ENCODE results near the gene HPS4. TPM values are rescaled to one million over a fixed set of nuclear protein-coding genes. Genes with fewer than 3 reads are reported as not detected.

The HPS4 gene
- total RNA-seq, 1 experiment from 2014 or later: 48.1 TPM

- POLR2A ChIA-PET: no interaction called here
- no peak overlapping the region for H3K4me3 Mint-ChIP-seq
- peaks cover 39% of the 10 kb centered on the region for H3K36me3 Mint-ChIP-seq
- no peaks in the 10 kb centered on the region for H3K4me1 Mint-ChIP-seq
- ATAC-seq (no peak), DNase-seq (ENCODE audit: low spot score) (no peak)
- no peak overlapping the region for H3K27ac Mint-ChIP-seq
- CTCF ChIA-PET: interaction anchor here (1.3 to 3.0 kb wide), 3 partner anchors 8 to 90 kb away, joined by 3 to 17 read pairs (median 7); no protein-coding TSS in a partner anchor
- TF ChIP-seq STAT6 (CRISPR knock-in tag; conservative IDR thresholded peaks at IDR 0.05; ENCODE audit: low read depth) (no peak), MYBL2 (CRISPR knock-in tag; IDR thresholded peaks at IDR 0.05) (no peak), FOXK1 (CRISPR knock-in tag; IDR thresholded peaks at IDR 0.05) (no peak), SOX15 (CRISPR knock-in tag; IDR thresholded peaks at IDR 0.05) (no peak), IRF1 (CRISPR knock-in tag; IDR thresholded peaks at IDR 0.05) (no peak), NFATC4 (CRISPR knock-in tag; IDR thresholded peaks at IDR 0.05) (no peak), SP1 (CRISPR knock-in tag; conservative IDR thresholded peaks at IDR 0.05) (no peak), ATF6 (CRISPR knock-in tag; IDR thresholded peaks at IDR 0.05) (no peak), SMAD3 (CRISPR knock-in tag; IDR thresholded peaks at IDR 0.05; ENCODE audit: borderline replicate concordance) (no peak)
- TF ChIP-seq, protein P1, sequence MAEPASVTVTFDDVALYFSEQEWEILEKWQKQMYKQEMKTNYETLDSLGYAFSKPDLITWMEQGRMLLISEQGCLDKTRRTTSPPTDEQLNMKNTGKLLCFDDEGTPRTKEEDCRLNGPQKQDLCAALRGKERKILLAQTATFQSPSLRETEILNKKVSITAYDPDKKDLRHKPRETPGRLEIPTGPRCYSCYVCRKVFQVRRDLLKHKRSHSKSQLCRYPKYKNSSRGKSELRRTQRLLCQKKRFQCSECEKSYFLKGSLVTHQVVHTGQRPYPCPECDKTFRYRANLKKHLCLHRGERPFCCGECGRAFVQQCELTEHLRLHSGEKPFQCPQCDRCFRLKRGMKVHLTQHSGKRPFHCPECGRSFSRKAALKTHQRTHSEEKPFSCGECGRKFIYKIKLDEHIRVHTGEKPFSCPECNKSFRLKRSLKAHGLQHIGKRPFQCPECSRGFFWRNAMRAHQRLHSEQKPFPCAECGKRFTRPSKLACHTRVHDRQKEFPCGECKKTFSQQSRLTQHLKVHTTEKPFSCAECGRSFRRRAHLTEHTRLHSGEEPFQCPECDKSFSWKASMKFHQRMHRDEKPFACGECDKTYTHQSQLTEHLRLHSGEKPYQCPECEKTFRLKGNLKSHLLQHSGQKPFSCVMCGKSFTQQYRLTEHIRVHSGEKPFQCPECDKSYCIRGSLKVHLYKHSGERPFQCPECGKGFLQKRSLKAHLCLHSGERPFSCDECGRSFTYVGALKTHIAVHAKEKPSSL (CRISPR knock-in tag; conservative IDR thresholded peaks at IDR 0.05): no peak
- TF ChIP-seq, protein P2, sequence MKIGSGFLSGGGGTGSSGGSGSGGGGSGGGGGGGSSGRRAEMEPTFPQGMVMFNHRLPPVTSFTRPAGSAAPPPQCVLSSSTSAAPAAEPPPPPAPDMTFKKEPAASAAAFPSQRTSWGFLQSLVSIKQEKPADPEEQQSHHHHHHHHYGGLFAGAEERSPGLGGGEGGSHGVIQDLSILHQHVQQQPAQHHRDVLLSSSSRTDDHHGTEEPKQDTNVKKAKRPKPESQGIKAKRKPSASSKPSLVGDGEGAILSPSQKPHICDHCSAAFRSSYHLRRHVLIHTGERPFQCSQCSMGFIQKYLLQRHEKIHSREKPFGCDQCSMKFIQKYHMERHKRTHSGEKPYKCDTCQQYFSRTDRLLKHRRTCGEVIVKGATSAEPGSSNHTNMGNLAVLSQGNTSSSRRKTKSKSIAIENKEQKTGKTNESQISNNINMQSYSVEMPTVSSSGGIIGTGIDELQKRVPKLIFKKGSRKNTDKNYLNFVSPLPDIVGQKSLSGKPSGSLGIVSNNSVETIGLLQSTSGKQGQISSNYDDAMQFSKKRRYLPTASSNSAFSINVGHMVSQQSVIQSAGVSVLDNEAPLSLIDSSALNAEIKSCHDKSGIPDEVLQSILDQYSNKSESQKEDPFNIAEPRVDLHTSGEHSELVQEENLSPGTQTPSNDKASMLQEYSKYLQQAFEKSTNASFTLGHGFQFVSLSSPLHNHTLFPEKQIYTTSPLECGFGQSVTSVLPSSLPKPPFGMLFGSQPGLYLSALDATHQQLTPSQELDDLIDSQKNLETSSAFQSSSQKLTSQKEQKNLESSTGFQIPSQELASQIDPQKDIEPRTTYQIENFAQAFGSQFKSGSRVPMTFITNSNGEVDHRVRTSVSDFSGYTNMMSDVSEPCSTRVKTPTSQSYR (CRISPR knock-in tag; IDR thresholded peaks at IDR 0.05): no peak
- TF ChIP-seq, protein P3, sequence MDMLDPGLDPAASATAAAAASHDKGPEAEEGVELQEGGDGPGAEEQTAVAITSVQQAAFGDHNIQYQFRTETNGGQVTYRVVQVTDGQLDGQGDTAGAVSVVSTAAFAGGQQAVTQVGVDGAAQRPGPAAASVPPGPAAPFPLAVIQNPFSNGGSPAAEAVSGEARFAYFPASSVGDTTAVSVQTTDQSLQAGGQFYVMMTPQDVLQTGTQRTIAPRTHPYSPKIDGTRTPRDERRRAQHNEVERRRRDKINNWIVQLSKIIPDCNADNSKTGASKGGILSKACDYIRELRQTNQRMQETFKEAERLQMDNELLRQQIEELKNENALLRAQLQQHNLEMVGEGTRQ (CRISPR knock-in tag; IDR thresholded peaks at IDR 0.05): no peak
- TF ChIP-seq, protein P4, sequence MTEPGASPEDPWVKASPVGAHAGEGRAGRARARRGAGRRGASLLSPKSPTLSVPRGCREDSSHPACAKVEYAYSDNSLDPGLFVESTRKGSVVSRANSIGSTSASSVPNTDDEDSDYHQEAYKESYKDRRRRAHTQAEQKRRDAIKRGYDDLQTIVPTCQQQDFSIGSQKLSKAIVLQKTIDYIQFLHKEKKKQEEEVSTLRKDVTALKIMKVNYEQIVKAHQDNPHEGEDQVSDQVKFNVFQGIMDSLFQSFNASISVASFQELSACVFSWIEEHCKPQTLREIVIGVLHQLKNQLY (CRISPR knock-in tag; IDR thresholded peaks at IDR 0.05): no peak
- H3K27me3 Mint-ChIP-seq (ENCODE audit: low read depth): no peaks in the 10 kb centered on the region
- H3K9me3 Mint-ChIP-seq: no peaks in the 10 kb centered on the region
Observed at GRCh38 chr22:26453812-26454500, 29.6 kb downstream of the HPS4 start.

All from WTC11 (cell line).